Measurements from ENCODE around the gene CDC16. TPM values are rescaled to one million over a fixed set of nuclear protein-coding genes. Genes with fewer than 3 reads are reported as not detected.
"Not testable (repeated sequence)": the region's sequence is repeated elsewhere in the genome, so short reads cannot be mapped to it uniquely, and the experiment has no call there.

Gene CDC16
- total RNA-seq, 2 donors from 2014 or later, result 47.8 to 69.3 TPM

GRCh38 chr13:114231886-114232285 lies 2.8 kb upstream of the CDC16 start:
- H3K4me1 Mint-ChIP-seq, result peaks cover 26% of the 10 kb centered on the region
- no peaks in the 10 kb centered on the region for H3K9me3 ChIP-seq (ENCODE audit: control insufficient read depth, low read length, poor library complexity, severe bottlenecking)
- ATAC-seq (no peak), DNase-seq (no peak)
- no peak overlapping the region for H3K4me3 Mint-ChIP-seq
- H3K27me3 Mint-ChIP-seq, result peaks cover 8% of the 10 kb centered on the region
- no peak overlapping the region for H3K27ac Mint-ChIP-seq
- peaks cover 2% of the 10 kb centered on the region for H3K36me3 Mint-ChIP-seq (ENCODE audit: low read depth)

DNA sequence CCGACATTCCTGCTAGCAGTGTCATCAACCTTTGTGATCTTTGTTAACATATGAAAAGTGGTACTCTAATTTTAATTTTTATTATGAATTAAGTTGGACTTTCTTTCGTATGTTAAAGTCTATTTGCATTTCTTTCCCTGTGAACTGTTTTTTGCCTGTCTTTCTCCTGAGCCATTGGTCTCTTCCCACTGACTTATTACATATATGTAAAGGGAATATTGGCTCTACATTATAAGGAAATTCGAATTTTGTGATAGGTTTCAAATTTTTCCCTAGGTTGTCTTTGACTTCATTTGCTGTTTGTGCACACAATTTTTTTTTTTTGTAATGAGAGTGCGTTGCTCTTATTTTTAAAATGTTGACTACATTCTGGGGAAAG lies 442 bp upstream of the CDC16 start:
- no peak for ATAC-seq
- Mint-ChIP-seq H3K4me1 (peaks cover 27% of the 10 kb centered on the region), H3K27me3 (peaks cover 8% of the 10 kb centered on the region), H3K27ac (peak overlapping the region; percentile 24), H3K36me3 (ENCODE audit: low read depth) (peaks cover 8% of the 10 kb centered on the region), H3K4me3 (peak overlapping the region; percentile 90)
- H3K9me3 ChIP-seq (ENCODE audit: control insufficient read depth, low read length, poor library complexity, severe bottlenecking), result no peaks in the 10 kb centered on the region
- DNase-seq, result no peak

DNA sequence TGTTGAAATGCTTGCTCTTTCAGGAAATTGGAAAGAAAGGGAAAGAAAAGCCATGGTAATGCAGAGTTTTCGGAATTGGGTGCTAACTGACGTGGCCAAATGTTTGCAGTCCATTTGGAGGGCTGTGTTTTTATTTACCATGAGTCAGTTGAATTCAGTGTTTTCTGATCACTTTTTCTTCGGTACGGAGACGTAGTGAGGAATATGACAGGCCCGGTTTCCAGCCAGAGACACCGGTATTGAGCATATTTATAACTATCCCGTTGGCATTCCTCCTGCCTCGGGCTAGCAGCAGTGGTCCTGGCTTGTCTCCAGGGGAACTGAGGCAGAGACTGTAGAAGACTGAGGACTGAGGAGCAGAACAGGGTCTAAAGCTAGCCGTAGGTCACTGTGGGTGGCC lies 1.0 kb downstream of the CDC16 start:
- no peaks in the 10 kb centered on the region for H3K9me3 ChIP-seq (ENCODE audit: control insufficient read depth, low read length, poor library complexity, severe bottlenecking)
- Mint-ChIP-seq H3K27me3 (no peaks in the 10 kb centered on the region), H3K36me3 (ENCODE audit: low read depth) (peaks cover 8% of the 10 kb centered on the region), H3K4me1 (peaks cover 24% of the 10 kb centered on the region), H3K27ac (peak overlapping the region; percentile 82), H3K4me3 (peak overlapping the region; percentile 90)
- ATAC-seq (no peak), DNase-seq (no peak)

GRCh38 chr13:114236227-114236626 lies 1.5 kb downstream of the CDC16 start:
- Mint-ChIP-seq H3K27me3 (no peaks in the 10 kb centered on the region), H3K27ac (peak overlapping the region; percentile 82), H3K4me1 (peaks cover 24% of the 10 kb centered on the region), H3K36me3 (ENCODE audit: low read depth) (peaks cover 8% of the 10 kb centered on the region), H3K4me3 (peak overlapping the region; percentile 90)
- DNase-seq, result no peak
- H3K9me3 ChIP-seq (ENCODE audit: control insufficient read depth, low read length, poor library complexity, severe bottlenecking), result no peaks in the 10 kb centered on the region
- no peak for ATAC-seq

DNA sequence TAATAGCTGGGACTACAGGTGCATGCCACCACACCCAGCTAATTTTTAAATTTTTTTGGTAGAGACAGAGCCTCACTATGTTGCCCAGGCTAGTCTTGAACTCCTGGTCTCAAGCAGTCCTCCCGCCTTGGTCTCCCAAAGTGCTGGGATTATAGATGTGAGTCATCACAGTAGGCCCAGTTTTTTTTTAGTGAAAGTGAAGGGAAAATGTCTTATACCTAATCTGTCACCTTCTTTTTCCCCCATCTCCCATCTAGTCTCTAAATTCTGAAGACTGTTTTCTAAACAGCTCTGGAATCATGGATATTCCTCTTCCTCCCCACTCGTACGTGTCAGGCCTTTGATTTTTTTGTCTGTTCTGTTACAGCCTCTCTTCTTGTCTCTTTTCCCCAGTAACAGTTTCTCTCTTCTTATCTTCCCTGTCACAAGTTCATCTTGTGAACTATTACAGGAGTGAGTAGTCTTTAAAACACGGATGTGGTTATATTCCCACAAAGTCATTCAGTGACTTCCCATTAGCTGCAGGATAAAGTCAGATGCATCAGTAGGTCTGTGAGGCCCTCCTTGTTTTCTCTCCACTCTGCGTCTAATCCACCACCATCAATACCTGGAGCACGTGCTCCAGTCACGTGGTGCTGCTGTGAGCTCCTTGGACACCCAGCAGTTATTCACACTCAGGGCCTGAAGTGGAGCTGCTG lies 2.9 kb downstream of the CDC16 start:
- no peaks in the 10 kb centered on the region for H3K9me3 ChIP-seq (ENCODE audit: control insufficient read depth, low read length, poor library complexity, severe bottlenecking)
- DNase-seq (no peak), ATAC-seq (no peak)
- peaks cover 27% of the 10 kb centered on the region for H3K4me1 Mint-ChIP-seq
- H3K27ac Mint-ChIP-seq, result no peak overlapping the region
- H3K4me3 Mint-ChIP-seq, result peak overlapping the region; percentile 28
- no peaks in the 10 kb centered on the region for H3K27me3 Mint-ChIP-seq
- peaks cover 10% of the 10 kb centered on the region for H3K36me3 Mint-ChIP-seq (ENCODE audit: low read depth)

DNA sequence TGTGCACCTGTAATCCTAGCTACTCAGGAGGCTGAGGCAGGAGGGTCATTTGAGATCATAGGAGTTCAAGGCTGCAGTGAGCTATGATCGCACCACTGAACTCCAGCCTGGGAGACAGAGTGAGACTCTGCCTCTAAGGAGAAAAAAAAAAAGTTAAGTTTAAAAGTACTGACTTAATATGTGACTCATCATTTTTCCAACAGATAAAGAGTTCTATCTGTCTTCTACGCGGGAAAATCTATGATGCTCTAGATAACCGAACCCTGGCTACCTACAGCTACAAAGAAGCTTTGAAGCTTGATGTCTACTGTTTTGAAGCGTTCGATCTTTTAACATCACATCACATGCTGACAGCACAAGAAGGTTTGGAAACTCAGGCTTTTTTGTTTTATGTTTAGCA lies 7.2 kb downstream of the CDC16 start:
- ATAC-seq, result no peak
- peaks cover 16% of the 10 kb centered on the region for H3K4me1 Mint-ChIP-seq
- H3K27me3 Mint-ChIP-seq, result no peaks in the 10 kb centered on the region
- H3K36me3 Mint-ChIP-seq (ENCODE audit: low read depth), result peaks cover 13% of the 10 kb centered on the region
- no peaks in the 10 kb centered on the region for H3K9me3 ChIP-seq (ENCODE audit: control insufficient read depth, low read length, poor library complexity, severe bottlenecking)
- DNase-seq, result no peak
- no peak overlapping the region for H3K4me3 Mint-ChIP-seq
- no peak overlapping the region for H3K27ac Mint-ChIP-seq

DNA sequence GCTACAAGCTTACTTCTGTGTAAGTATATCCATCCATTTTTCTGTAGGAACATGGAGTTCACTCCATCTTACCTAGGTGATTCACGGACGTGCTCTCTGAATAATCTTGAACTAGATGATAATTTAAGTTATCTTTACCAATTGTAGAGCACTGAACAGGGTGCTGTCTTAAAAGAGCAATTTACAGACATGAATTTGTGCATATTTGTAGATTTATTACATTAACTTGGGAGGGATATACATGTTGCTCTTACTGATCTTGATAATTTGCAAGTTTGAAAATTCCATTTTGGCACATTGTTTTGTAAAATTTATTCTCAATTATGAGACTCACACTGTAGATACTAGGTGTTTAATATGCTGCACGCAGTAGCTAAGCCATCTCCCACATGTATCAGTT lies 9.3 kb downstream of the CDC16 start:
- no peaks in the 10 kb centered on the region for H3K9me3 ChIP-seq (ENCODE audit: control insufficient read depth, low read length, poor library complexity, severe bottlenecking)
- peaks cover 7% of the 10 kb centered on the region for H3K36me3 Mint-ChIP-seq (ENCODE audit: low read depth)
- H3K27ac Mint-ChIP-seq, result no peak overlapping the region

GRCh38 chr13:114244637-114245036 lies 9.9 kb downstream of the CDC16 start:
- Mint-ChIP-seq H3K36me3 (ENCODE audit: low read depth) (peaks cover 5% of the 10 kb centered on the region), H3K27me3 (no peaks in the 10 kb centered on the region), H3K4me3 (no peak overlapping the region), H3K27ac (peak overlapping the region; percentile 27), H3K4me1 (peaks cover 9% of the 10 kb centered on the region)
- DNase-seq, result no peak
- H3K9me3 ChIP-seq (ENCODE audit: control insufficient read depth, low read length, poor library complexity, severe bottlenecking), result no peaks in the 10 kb centered on the region
- no peak for ATAC-seq

More for the DNA sequence above, 9.3 kb downstream of the CDC16 start:
- H3K4me1 Mint-ChIP-seq, result peaks cover 11% of the 10 kb centered on the region
- no peak overlapping the region for H3K4me3 Mint-ChIP-seq
- no peaks in the 10 kb centered on the region for H3K27me3 Mint-ChIP-seq
- ATAC-seq (no peak), DNase-seq (no peak)

GRCh38 chr13:114248011-114248410 lies 13.3 kb downstream of the CDC16 start:
- H3K4me3 Mint-ChIP-seq, result no peak overlapping the region
- H3K9me3 ChIP-seq (ENCODE audit: control insufficient read depth, low read length, poor library complexity, severe bottlenecking), result no peaks in the 10 kb centered on the region
- peaks cover 6% of the 10 kb centered on the region for H3K4me1 Mint-ChIP-seq
- DNase-seq, result no peak
- H3K27me3 Mint-ChIP-seq, result no peaks in the 10 kb centered on the region
- no peak for ATAC-seq
- peaks cover 3% of the 10 kb centered on the region for H3K36me3 Mint-ChIP-seq (ENCODE audit: low read depth)
- H3K27ac Mint-ChIP-seq, result no peak overlapping the region

DNA sequence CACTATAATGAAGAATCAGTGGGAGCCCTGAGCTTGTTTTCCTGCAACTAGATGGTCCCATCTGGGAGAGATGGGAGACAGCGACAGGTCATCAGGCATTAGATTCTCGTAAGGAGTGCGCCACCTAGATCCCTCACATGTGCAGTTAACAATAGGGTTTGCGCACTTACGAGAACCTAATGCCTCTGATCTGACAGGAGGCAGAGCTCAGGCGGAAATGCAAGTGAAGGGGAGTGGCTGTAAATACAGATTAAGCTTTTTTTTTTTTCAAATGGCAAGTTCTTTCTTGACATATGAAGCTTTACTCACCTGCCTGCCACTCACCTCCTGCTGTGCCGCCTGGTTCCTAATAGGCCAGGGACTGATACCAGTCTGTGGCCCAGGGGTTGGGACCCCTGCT lies 14.4 kb downstream of the CDC16 start:
- Mint-ChIP-seq H3K4me1 (peaks cover 6% of the 10 kb centered on the region), H3K27ac (no peak overlapping the region), H3K36me3 (ENCODE audit: low read depth) (peaks cover 3% of the 10 kb centered on the region), H3K27me3 (no peaks in the 10 kb centered on the region), H3K4me3 (no peak overlapping the region)
- DNase-seq (no peak), ATAC-seq (no peak)
- no peaks in the 10 kb centered on the region for H3K9me3 ChIP-seq (ENCODE audit: control insufficient read depth, low read length, poor library complexity, severe bottlenecking)

DNA sequence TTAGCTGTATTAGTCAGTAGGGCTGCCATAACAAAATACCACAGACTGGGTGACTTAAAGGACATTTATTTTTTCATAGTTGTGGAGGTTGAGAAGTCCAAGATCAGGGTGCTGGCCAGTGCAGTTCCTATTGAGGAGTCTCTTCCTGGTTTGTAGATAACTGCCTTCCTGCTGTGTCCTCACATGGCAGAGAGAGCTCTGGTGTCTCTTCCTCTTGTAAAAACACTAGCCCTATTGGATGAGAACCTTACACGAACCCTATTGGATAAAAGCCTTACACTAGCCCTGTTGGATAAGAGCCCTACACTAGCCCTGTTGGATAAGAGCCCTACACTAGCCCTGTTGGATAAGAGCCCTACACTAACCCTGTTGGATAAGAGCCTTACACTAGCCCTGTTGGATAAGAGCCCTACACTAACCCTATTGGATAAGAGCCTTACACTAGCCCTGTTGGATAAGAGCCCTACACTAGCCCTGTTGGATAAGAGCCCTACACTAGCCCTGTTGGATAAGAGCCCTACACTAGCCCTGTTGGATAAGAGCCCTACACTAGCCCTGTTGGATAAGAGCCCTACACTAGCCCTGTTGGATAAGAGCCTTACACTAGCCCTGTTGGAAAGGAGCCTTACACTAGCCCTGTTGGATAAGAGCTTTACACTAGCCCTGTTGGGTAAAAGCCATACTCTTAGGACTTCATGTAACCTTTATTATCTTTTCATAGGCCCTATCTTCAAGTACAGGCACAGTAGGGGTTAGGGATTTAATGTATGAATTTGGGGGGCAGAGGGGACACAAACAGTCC lies 17.1 kb downstream of the CDC16 start:
- not testable (repeated sequence) for H3K4me3 Mint-ChIP-seq; DNase-seq; H3K36me3 Mint-ChIP-seq (ENCODE audit: low read depth); H3K4me1 Mint-ChIP-seq; H3K27me3 Mint-ChIP-seq; ATAC-seq; H3K9me3 ChIP-seq (ENCODE audit: control insufficient read depth, low read length, poor library complexity, severe bottlenecking)
- peak overlapping the region; percentile 11 for H3K27ac Mint-ChIP-seq

GRCh38 chr13:114256547-114256946 lies 21.9 kb downstream of the CDC16 start:
- peaks cover 20% of the 10 kb centered on the region for H3K4me1 Mint-ChIP-seq
- H3K9me3 ChIP-seq (ENCODE audit: control insufficient read depth, low read length, poor library complexity, severe bottlenecking), result no peaks in the 10 kb centered on the region
- peak overlapping the region; percentile 31 for H3K4me3 Mint-ChIP-seq
- no peaks in the 10 kb centered on the region for H3K27me3 Mint-ChIP-seq
- H3K36me3 Mint-ChIP-seq (ENCODE audit: low read depth), result peaks cover 15% of the 10 kb centered on the region
- ATAC-seq, result no peak
- peak overlapping the region; percentile 78 for H3K27ac Mint-ChIP-seq
- DNase-seq, result no peak

DNA sequence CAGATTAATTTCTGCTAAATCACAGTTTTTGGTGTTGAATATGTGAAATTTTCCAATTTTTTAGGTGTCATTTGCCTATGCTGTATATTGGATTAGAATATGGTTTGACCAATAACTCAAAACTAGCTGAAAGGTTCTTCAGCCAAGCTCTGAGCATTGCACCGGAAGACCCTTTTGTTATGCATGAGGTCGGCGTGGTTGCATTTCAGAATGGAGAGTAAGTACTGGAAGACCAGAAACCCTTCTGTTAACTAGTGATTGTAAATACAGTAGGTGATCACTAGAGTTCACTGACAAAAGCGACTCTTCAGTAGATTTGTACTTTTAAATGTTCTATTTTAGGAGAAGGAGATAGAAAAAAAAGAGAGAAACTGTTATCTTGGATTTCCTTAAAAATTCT lies 22.3 kb downstream of the CDC16 start:
- H3K4me1 Mint-ChIP-seq, result peaks cover 20% of the 10 kb centered on the region
- H3K27me3 Mint-ChIP-seq, result no peaks in the 10 kb centered on the region
- H3K4me3 Mint-ChIP-seq, result no peak overlapping the region
- DNase-seq, result no peak
- H3K27ac Mint-ChIP-seq, result peak overlapping the region; percentile 78
- no peak for ATAC-seq
- H3K36me3 Mint-ChIP-seq (ENCODE audit: low read depth), result peaks cover 15% of the 10 kb centered on the region
- no peaks in the 10 kb centered on the region for H3K9me3 ChIP-seq (ENCODE audit: control insufficient read depth, low read length, poor library complexity, severe bottlenecking)

DNA sequence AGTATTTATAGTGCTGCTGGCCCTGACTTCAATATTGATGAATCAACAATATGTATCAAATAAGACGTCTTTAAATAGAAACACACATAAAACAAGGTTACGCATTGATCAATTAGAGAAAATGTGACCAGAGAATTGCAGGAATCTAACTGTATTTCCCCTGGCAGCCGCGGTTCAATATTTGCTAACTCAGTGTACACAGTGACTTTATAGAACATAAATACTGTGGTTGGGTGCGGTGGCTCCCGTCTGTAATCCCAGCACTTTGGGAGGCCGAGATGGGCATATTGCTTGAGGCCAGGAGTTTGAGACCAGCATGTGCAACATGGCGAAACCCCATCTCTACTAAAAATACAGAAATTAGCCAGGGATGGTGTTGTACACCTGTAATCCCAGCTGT lies 23.9 kb downstream of the CDC16 start:
- no peaks in the 10 kb centered on the region for H3K9me3 ChIP-seq (ENCODE audit: control insufficient read depth, low read length, poor library complexity, severe bottlenecking)
- ATAC-seq (no peak), DNase-seq (no peak)
- peaks cover 15% of the 10 kb centered on the region for H3K36me3 Mint-ChIP-seq (ENCODE audit: low read depth)
- peaks cover 31% of the 10 kb centered on the region for H3K4me1 Mint-ChIP-seq
- no peaks in the 10 kb centered on the region for H3K27me3 Mint-ChIP-seq
- H3K27ac Mint-ChIP-seq, result no peak overlapping the region
- H3K4me3 Mint-ChIP-seq, result no peak overlapping the region

All from T-helper 17 cell (primary cell).